OCI-LY1 (cell line): Measurements from ENCODE around the gene AGAP3.
A peak's percentile ranks its signal among the peaks of the same experiment; 100 is the strongest.

ENCODE experiments used
- H2AFZ ChIP-seq: fragments of 200-600 bp; sonication (generic), shearing (Covaris generic); 2 replicates; pipeline ENCODE4 v1.6.0; 2014; ENCODE audit warnings: antibody characterized with exemption, mild to moderate bottlenecking, low read length
- H3F3A ChIP-seq: fragments of 200-600 bp; sonication (generic), shearing (Covaris generic); 2 replicates; pipeline ENCODE4 v1.6.0; 2014; ENCODE audit warnings: mild to moderate bottlenecking, antibody characterized with exemption, low read length, moderate library complexity; ENCODE audit not compliant: insufficient read depth
- H3K27ac ChIP-seq: fragments of 200-600 bp; sonication (generic); 2 replicates; pipeline ENCODE4 v1.5.1; 2014; ENCODE audit warnings: low read length, mixed run types, mild to moderate bottlenecking, low read depth; ENCODE audit not compliant: poor library complexity, severe bottlenecking
- H3K27me3 ChIP-seq: fragments of 200-600 bp; sonication (generic); 2 replicates; pipeline ENCODE4 v1.6.0; 2014; ENCODE audit warnings: antibody characterized with exemption, mild to moderate bottlenecking, low read length, moderate library complexity; ENCODE audit not compliant: insufficient read depth
- H3K36me3 ChIP-seq: fragments of 200-600 bp; sonication (generic); 2 replicates; pipeline ENCODE4 v1.6.1; 2014; ENCODE audit warnings: mild to moderate bottlenecking, antibody characterized with exemption, low read length, moderate library complexity, mixed read lengths; ENCODE audit not compliant: insufficient read depth
- H3K4me1 ChIP-seq: fragments of 200-600 bp; sonication (generic); 2 replicates; pipeline ENCODE4 v1.5.1; 2014; ENCODE audit warnings: mild to moderate bottlenecking, low read length, moderate library complexity; ENCODE audit not compliant: insufficient read depth, severe bottlenecking
- H3K4me2 ChIP-seq: fragments of 200-600 bp; sonication (generic), shearing (Covaris generic); 2 replicates; pipeline ENCODE4 v1.6.1; 2014; ENCODE audit warnings: low read length
- H3K4me3 ChIP-seq: fragments of 200-600 bp; sonication (generic); 2 replicates; pipeline ENCODE4 v1.5.1; 2014; ENCODE audit warnings: low read length, low read depth, mild to moderate bottlenecking, mixed read lengths; ENCODE audit not compliant: poor library complexity, severe bottlenecking
- H3K79me2 ChIP-seq: fragments of 200-600 bp; shearing (Covaris generic); 2 replicates; pipeline ENCODE4 v1.6.1; 2016; ENCODE audit warnings: mixed run types, low read length, mixed read lengths; ENCODE audit not compliant: insufficient read depth
- H3K9ac ChIP-seq: fragments of 200-600 bp; sonication (generic), shearing (Covaris generic); 2 replicates; pipeline ENCODE4 v1.6.1; 2014; ENCODE audit warnings: mild to moderate bottlenecking, low read length, mixed read lengths
- H3K9me2 ChIP-seq: fragments of 200-600 bp; sonication (generic), shearing (Covaris generic); 2 replicates; pipeline ENCODE4 v1.6.1; 2014; ENCODE audit warnings: low read depth, mild to moderate bottlenecking, low read length, mixed read lengths
- H3K9me3 ChIP-seq: fragments of 200-600 bp; shearing (Covaris generic); 2 replicates; pipeline ENCODE4 v1.6.1; 2014; ENCODE audit warnings: low read length, mixed read lengths
- H4K20me1 ChIP-seq: fragments of 200-600 bp; sonication (generic), shearing (Covaris generic); 2 replicates; pipeline ENCODE4 v1.6.0; 2016; ENCODE audit warnings: mild to moderate bottlenecking, low read length; ENCODE audit not compliant: insufficient read depth
- EZH2 ChIP-seq: fragments of 200-600 bp; sonication (generic), shearing (Covaris generic); IDR thresholded peaks from 2 replicates; pipeline ENCODE4 v1.8.0; 2017; ENCODE audit warnings: borderline replicate concordance, mixed run types, mild to moderate bottlenecking, antibody characterized with exemption, low read length, moderate library complexity, mixed read lengths
- TF ChIP-seq, protein P1 (sequence below): fragments of 200-600 bp; sonication (generic), shearing (Covaris generic); IDR thresholded peaks from 2 replicates; pipeline ENCODE4 v1.5.1; 2017; ENCODE audit warnings: mild to moderate bottlenecking, antibody characterized with exemption, low read length, moderate library complexity, mixed read lengths

AGAP3 gene

DNA sequence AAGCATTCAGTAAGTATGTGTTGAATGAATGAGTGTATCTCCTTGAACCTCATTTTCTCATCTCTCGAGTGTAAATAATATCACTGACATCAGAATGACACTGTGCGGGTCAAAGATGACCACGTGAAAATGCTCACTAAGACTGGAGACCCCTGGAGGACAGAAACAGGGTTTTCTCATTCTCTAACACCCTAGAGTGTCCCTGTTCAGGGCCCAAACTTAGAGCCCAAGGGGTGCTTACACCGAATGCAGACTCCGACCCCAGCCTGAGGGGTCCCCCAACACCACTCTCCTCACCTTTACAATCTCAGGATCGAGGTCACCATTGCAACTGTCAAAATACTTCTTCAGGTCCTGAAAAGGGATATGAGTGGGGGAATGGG is 30.0 kb upstream of the AGAP3 start:
- no peak for TF ChIP-seq EZH2
- TF ChIP-seq, protein P1, sequence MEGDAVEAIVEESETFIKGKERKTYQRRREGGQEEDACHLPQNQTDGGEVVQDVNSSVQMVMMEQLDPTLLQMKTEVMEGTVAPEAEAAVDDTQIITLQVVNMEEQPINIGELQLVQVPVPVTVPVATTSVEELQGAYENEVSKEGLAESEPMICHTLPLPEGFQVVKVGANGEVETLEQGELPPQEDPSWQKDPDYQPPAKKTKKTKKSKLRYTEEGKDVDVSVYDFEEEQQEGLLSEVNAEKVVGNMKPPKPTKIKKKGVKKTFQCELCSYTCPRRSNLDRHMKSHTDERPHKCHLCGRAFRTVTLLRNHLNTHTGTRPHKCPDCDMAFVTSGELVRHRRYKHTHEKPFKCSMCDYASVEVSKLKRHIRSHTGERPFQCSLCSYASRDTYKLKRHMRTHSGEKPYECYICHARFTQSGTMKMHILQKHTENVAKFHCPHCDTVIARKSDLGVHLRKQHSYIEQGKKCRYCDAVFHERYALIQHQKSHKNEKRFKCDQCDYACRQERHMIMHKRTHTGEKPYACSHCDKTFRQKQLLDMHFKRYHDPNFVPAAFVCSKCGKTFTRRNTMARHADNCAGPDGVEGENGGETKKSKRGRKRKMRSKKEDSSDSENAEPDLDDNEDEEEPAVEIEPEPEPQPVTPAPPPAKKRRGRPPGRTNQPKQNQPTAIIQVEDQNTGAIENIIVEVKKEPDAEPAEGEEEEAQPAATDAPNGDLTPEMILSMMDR = no peak
- Histone ChIP-seq H3K4me1 (peaks cover 33% of the 10 kb centered on the region), H3K4me3 (no peak overlapping the region), H2AFZ (no peak overlapping the region), H4K20me1 (no peaks in the 10 kb centered on the region), H3K4me2 (peak overlapping the region; percentile 74; the same call in 1 of the 2 replicates), H3K9me2 (no peaks in the 10 kb centered on the region), H3K79me2 (no peaks in the 10 kb centered on the region; the same call in 1 of the 2 replicates), H3F3A (0 out of 2 replicates have a peak, but pooled peaks cover 7% of the 10 kb centered on the region), H3K9me3 (no peaks in the 10 kb centered on the region), H3K27me3 (no peaks in the 10 kb centered on the region; the same call in 1 of the 2 replicates), H3K9ac (no peak overlapping the region), H3K27ac (no peak overlapping the region), H3K36me3 (no peaks in the 10 kb centered on the region)

DNA sequence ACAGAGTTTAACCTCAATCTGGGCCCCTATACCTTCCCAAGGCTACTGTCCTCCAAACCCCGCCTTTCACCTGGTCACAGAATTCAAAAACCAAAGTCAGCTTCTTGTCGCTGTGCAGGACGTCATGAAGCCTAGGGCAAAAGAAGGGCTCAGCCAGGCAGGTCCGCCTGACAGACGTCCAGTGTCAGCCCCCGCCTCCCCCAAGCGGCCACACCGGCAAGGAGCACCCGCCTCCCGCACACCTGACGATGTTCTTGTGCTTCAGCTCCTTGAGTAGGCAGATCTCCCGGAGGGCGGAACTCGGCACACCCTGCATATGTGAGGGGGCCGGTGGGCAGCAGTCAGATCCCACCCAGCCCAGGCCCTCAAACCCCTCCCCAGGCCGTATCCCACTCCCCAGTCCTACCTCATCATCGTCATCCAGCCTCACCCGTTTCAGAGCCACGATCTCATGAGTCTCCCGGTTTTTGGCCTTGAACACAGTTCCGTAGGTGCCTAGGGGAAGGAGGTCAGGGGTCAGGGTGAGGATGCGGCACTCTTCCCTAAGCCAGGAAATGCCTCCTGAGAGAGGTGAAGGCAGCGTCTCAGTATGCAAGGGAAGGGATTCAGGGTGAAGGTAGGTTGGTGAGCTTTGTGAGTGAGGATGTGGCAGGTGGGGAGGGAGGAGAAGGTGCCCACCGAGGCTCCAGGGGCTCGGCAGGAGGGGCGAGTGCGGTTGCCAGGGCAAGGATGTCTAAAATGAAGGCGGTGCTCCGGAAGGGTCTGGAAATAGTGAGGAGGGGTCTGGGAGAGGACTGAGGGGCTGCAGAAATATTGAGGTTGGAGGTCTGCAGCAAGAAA is 29.4 kb upstream of the AGAP3 start:
- Histone ChIP-seq H3K27me3 (no peaks in the 10 kb centered on the region; the same call in 1 of the 2 replicates), H3K4me3 (peak overlapping the region; percentile 90), H3K9ac (peak overlapping the region; percentile 63), H4K20me1 (no peaks in the 10 kb centered on the region), H3K9me2 (no peaks in the 10 kb centered on the region), H3K4me1 (peaks cover 39% of the 10 kb centered on the region), H3F3A (0 out of 2 replicates have a peak, but pooled peaks cover 7% of the 10 kb centered on the region), H3K4me2 (peak overlapping the region; percentile 74), H3K27ac (no peak overlapping the region), H2AFZ (no peak overlapping the region), H3K79me2 (no peaks in the 10 kb centered on the region; the same call in 1 of the 2 replicates), H3K9me3 (no peaks in the 10 kb centered on the region), H3K36me3 (peaks cover 3% of the 10 kb centered on the region; the same call in 1 of the 2 replicates)
- TF ChIP-seq, protein P1 = no peak; the same call in 1 of the 2 replicates
- no peak for TF ChIP-seq EZH2

DNA sequence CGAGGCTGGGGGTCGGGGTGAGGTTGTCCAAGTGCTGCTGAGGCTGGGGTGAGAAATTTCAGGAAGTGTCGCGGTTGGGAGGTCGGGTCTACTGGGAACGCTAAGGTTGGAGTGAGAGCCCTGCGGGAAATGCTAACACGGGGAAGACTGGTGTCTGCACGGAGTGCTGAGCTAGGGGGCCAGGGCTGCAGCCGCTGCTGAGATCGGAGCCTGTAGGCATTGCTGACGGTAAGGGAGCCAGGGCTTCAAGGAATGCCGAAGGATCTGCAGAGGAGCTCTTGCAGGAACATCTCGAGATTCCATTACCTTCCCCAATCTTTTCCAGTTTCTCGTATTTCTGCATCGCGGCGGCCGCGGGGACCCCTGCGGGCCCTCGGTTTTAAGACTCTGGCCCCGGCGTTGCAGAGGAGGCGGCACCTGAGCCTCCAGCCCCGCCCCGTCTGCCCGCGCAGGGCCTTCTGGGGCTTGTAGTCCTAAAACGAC is 28.7 kb upstream of the AGAP3 start, which contains the start of gene CDK5:
Gene CDK5 (minus strand): TSS at position 392 of the 483 bp plus-strand sequence. CDS start 49 bp downstream, at position 343.
- Histone ChIP-seq H3K9ac (peak within 1 kb of the TSS; percentile 79), H3K36me3 (peaks cover 3% of the 10 kb centered on the region; the same call in 1 of the 2 replicates), H3K27me3 (no peaks in the 10 kb centered on the region), H3K79me2 (no peaks in the 10 kb centered on the region; the same call in 1 of the 2 replicates), H3K4me1 (peaks cover 41% of the 10 kb centered on the region), H3K4me3 (peak within 1 kb of the TSS; percentile 90), H2AFZ (0 out of 2 replicates have a peak within 1 kb of the TSS, but pooled peaks have one; percentile 5), H3K4me2 (peak within 1 kb of the TSS; percentile 85), H4K20me1 (no peaks in the 10 kb centered on the region), H3K27ac (peak within 1 kb of the TSS; percentile 82), H3K9me3 (no peaks in the 10 kb centered on the region), H3F3A (0 out of 2 replicates have a peak, but pooled peaks cover 7% of the 10 kb centered on the region), H3K9me2 (no peaks in the 10 kb centered on the region)
- TF ChIP-seq, protein P1 = no peak
- no peak for TF ChIP-seq EZH2
